Mesenteric fat pad (tissue), 1 donor: ENCODE data around the gene SLC6A11. TPM values are rescaled to one million over a fixed set of nuclear protein-coding genes. Genes with fewer than 3 reads are reported as not detected.

ENCODE experiments used
- DNase-seq: peaks from one replicate; pipeline ENCODE4 v3.0.0-alpha.2; 2020; ENCODE audit warnings: low spot score
- total RNA-seq: library from RNA; stranded (reverse); fragmentation: NEBNext Ultra II Directional; extraction: Animal tissue kit (Norgen Biotek cat#: 25700); gene quantifications from one replicate; pipeline ENCODE4 v1.2.1, GENCODE V29; 2021
- donor health status: DM: yes; HTN: yes; CAD: no.

The SLC6A11 gene
- total RNA-seq, 1 donor from 2014 or later, result not detected

DNA sequence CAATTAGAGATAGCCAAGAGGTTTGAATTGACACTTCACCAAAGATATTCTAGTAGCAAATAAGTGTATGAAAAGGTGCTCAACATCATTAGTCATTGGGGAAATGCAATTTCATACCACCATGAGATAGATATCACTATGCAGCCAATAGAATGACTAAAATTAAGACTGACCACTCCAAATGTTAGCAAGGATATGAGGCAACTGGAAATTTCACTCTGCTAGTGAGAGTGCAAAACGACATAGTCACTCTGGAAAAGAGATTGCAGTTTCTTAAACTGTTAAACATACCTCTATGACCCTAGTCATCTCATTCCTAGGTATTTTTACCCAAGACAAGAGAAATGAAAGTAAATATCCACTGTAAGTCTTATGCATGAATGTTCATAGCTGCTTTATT lies 27.6 kb upstream of the SLC6A11 start:
- no peak for DNase-seq

- no peak for DNase-seq
Measured at GRCh38 chr3:10790713-10791112, 25.3 kb upstream of the SLC6A11 start.

DNA sequence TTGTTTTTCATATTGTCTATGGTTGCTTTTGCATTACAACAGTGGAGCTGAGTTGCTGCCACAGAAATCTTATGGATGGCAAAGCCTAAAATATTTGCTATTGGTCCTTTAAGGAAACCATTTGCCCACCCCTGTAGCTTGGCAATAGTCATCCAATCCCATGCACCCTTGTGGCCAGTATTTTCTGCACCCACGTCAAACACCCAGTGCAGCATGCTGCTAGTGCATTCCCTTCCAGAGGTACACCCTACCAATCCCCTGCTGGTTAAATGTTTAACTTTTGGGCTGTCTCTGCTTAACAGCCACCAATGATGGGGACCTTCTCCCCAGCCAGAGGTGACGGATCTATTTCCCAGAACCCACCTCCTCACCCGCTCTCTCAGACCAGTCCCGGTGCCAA lies 23.8 kb upstream of the SLC6A11 start:
- DNase-seq, result no peak

DNA sequence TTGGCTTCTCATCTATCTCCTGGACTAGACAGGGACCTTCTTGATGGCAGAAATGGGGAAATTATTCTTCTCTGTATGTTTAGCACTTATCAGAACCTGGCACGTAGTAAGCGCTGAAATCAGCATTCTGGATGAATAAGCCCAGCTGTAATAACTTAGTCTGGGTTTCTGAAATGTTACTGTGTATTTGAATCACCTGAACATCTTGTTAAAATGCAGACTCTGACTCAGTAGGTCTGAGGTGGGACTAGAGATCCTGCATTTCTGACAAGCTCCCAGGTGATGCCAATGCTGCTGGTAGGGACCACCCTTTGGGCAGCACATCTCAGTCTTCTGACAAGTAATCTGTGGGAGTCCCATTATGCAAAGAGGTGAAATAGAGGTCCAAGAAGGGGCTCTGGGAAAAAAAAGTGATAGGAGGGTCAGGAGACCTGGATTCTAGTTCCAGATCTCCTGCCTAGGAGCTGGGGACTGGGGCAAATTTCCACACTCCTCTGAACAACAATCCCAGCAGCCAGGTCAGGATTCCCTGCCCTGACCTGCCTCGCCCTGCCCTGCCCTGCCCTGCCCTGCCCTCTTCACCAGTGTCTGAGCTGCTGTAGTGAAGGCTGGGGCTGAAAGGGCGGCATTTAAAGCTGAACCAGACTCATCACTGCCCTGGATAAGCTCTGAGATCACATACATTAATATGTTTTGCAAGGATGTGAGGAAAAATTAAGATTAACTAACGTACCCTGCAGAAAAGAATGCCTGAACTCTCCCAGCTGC lies 17.2 kb upstream of the SLC6A11 start:
- DNase-seq, result no peak

DNA sequence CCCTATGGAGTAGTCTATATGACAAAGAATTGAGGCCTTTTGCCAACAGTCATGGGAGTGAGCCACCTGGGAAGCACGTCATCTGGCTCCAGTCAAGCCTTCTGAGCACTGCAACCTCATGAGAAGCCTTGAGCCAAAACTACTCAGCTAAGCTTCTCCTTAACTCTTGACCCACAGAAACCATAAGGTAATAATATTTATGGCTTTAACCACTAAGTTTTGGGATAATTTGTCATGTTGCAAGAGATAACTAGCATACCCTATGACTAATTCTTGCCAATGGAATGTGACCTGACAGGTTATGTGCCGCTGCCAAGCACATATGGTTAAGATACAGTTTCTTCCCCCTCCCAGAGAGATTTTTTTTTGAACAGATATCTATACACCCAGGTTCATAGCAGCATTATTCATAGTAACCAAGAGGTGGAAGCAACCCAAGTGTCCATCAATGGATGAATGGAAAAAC lies 11.8 kb upstream of the SLC6A11 start:
- no peak for DNase-seq

DNA sequence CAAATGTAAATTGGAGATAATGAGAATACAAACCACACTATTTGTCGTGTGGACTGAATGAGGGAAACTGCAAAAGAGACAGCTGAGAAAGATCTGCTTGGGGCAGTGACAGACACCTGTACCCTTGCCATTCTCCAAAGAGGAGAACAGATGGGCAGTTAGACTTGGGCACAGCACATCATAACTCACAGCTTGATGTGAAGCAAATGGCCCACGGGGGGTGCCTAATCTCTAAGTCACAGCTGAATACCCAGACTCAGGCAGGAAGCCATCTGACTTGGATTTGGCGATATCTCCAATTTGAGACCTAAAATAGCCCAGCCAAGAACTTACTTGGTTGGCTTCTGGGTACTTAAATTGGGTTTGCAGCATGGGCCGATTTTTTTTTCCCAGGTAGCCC lies 10.0 kb upstream of the SLC6A11 start:
- no peak for DNase-seq

DNA sequence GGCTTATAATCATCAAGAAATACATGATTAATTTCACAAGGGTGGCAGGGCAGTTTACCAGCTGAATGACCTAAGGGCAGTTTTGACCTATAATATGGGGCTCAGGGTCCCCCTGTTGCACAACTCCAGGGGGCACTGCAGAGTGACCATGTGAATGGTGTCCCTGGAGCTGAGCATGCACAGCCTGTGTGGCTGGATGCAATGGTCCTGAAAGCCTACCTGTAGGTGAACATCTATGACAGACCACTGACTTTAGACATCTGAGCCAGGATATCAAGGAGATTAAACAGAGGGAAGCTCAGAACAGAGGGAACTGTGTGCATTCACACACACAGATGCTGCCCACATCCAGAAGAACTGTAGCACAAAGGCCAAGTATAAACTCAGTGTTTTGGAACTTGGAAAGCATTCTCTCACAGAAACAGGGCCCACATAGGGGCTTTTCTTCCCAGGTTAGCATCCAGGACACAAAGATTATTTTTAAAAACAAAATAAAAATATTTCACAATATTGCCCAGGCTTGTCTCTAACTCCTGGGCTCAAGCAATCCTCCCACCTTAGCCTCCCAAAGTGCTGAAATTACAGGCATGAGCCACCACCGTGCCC lies 7.8 kb upstream of the SLC6A11 start:
- DNase-seq, result no peak

- DNase-seq, result no peak
Measured at GRCh38 chr3:10808974-10809373, 7.1 kb upstream of the SLC6A11 start.

DNA sequence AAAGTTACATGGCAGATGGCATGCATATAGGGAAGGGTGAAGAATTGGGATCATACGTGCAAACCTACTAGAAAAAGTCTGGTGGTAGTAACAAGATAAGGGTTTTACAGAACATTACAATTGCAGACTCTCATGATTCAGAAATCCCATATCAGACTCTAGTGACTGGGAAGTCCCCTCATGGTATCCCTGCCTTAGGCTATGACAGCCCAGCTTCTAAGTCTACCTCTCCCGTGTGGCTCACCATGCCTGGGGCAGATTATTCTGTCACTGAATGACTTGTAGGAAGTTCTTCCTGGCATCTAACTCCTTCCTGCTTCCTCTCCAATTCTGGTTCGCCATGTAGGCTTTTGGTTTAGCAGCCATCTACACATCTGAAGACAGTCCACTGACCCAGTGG lies 5.7 kb upstream of the SLC6A11 start:
- no peak for DNase-seq

- no peak for DNase-seq
Measured at GRCh38 chr3:10813425-10813824, 2.6 kb upstream of the SLC6A11 start.

GRCh38 chr3:10814623-10815022 lies 1.4 kb upstream of the SLC6A11 start:
- no peak for DNase-seq

DNA sequence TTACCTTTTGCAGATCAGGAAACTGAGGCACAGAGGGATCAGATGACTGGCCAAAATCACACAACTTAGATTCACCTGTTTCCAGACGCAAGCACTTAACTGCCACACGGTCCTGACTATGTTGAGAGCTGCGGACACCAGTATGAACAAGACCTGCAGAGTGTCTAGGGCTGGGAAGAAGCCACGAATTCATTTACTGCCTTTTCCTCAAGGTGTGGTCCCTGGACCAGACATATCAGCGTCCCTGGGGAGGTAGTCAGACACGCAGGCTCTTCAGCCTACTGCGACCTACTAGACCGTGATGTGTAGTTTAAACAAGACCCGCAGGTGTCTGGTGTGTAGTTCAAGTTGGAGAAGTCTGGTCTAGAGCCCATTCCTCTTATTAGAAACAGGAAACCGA lies 541 bp upstream of the SLC6A11 start:
- DNase-seq, result no peak

DNA sequence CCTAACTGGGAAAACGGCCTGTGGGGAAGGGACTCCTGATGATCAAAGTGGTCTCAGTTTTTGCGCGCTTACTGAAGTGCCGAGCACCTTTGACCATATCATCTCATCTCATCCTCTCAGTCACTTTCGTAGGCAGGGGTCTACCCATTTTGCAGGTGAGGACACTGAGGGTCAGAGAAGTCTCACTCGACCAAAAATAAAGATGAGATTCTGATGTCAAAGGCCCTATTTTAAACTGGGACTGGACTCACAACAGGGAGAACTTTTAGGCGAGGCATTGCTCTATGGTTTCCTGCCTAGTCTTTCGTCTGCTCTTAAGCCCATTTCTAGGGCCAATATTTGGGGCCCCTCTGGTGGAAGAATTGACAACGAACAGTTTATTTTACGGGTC lies 830 bp downstream of the SLC6A11 start:
- no peak for DNase-seq

- no peak for DNase-seq
Measured at GRCh38 chr3:10817506-10817905, 1.5 kb downstream of the SLC6A11 start.

DNA sequence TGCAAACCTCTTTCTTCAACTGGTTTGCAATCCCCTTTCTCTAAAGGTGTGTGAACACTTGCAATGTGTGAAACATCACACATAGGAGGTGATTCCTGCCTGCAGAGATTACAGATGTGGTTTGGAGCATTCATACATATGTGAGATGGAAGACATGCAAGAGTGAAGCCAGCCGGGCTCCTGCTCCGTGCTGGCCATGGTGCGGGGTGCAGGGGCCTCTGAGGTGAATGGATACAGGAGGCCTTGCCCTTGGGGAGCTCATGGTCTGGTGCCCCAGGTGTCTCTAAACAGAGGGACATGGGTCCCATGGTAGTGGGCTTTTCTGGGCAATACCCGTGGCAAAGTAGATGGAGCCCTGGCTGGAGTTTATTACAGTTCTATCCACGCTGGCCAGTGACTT lies 6.0 kb downstream of the SLC6A11 start:
- no peak for DNase-seq

DNA sequence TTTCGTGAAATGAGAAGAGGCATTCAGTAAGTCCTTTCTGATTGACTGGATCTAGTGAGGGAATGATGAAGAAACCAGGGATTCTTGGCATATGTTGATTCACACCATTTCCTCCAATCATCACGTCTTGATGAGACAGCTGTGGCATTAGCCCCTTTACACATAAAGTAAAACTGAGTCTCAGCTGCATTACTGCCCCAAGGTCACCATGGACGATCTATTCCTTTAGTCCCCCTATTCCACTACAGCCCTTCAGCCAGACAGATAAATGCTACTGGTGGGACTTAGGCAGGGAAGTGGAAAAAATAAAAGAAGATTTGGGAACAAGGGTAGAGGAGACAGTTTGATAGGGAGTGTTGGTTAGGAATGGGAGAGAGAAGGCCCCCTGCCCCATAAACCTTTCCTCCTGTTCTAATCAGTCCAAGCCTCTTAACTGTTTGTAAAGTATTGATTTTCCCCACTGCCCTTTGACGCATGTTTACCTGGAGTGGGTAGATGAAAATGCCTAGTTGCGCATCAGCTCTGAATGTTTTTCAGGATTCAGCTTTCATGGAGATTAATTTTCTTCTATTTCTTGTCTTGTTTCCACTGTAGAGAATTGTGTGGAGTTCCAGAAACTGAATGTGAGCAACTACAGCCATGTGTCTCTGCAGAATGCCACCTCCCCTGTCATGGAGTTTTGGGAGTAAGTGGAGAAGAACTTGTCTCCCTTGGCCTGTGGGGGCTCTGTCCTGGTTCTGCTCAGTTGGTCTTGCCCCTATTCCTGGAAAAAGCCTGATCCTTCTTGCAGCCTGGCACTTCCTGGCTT lies 6.9 kb downstream of the SLC6A11 start:
- DNase-seq, result no peak

- DNase-seq, result no peak
Measured at GRCh38 chr3:10823516-10823818, 7.4 kb downstream of the SLC6A11 start.

GRCh38 chr3:10824468-10824867 lies 8.4 kb downstream of the SLC6A11 start:
- no peak for DNase-seq

- DNase-seq, result no peak
Measured at GRCh38 chr3:10833855-10834414, 17.9 kb downstream of the SLC6A11 start.

- DNase-seq, result no peak
Measured at GRCh38 chr3:10834951-10835350, 18.9 kb downstream of the SLC6A11 start.

DNA sequence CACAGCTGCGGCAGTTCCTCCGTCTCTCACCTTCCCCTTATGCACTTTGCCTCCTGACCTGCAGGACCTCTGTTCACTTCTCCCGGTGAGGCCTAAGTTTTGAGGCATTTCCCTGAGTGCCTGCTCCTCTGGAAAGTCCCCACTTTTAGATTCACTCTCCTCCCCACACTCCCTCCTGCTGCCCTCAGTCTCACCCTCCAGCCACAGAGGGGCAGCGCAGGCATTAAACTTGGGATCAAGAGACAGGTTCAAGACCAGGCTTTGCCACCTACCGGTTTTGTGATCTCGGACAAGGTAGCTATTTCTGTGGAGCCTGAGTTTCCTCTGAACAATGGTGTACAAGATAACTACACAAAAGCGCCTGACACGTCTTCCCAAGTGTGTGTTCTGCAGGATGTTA lies 19.4 kb downstream of the SLC6A11 start:
- DNase-seq, result no peak

DNA sequence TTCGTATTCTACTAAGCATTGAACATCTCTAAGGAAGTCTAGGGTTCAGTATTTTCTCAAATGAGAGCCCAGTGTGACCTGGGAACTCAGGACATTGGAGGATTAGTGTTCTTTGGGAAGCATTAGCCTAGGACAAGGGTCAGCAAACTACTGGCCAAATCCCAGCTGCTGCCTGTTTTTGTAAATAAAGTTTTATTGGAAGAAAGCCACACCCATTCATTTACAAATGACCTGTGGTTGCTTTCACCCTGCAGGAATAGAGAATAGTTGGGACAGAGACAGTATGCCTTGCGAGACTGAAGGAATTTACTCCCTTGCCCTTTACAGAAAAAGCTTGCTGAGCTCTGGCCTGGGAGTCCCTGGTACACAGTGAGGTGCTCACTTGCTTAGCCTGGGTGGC lies 20.6 kb downstream of the SLC6A11 start:
- no peak for DNase-seq
